Measurements from ENCODE around the gene MARK3.

Gene MARK3

GRCh38 chr14:103548463-103549351 lies 163.5 kb downstream of the MARK3 start:
- H3K9me3 ChIP-seq (ENCODE audit: control insufficient read depth, low read length) = no peaks in the 10 kb centered on the region
- H3K36me3 ChIP-seq (ENCODE audit: control insufficient read depth, insufficient read depth, low read length) = no peaks in the 10 kb centered on the region
- H3K27me3 ChIP-seq (ENCODE audit: control insufficient read depth, insufficient read depth, low read length, poor library complexity, severe bottlenecking) = no peaks in the 10 kb centered on the region
- no peak overlapping the region for H3K27ac ChIP-seq (ENCODE audit: insufficient read depth, low read depth, low read length, poor library complexity, severe bottlenecking)
- WGBS, 2 experiments = 94 to 95% methylated on average over 27 of the region's 27 CpGs
- H3K4me3 ChIP-seq (ENCODE audit: insufficient read depth, low read depth, low read length) = no peak overlapping the region
- peaks cover 28% of the 10 kb centered on the region for H3K4me1 ChIP-seq (ENCODE audit: control insufficient read depth, insufficient read depth, low read length)

GRCh38 chr14:103549361-103550311 lies 164.4 kb downstream of the MARK3 start:
- Histone ChIP-seq H3K4me3 (ENCODE audit: insufficient read depth, low read depth, low read length) (no peak overlapping the region), H3K9me3 (ENCODE audit: control insufficient read depth, low read length) (no peaks in the 10 kb centered on the region), H3K36me3 (ENCODE audit: control insufficient read depth, insufficient read depth, low read length) (no peaks in the 10 kb centered on the region), H3K27ac (ENCODE audit: insufficient read depth, low read depth, low read length, poor library complexity, severe bottlenecking) (no peak overlapping the region), H3K4me1 (ENCODE audit: control insufficient read depth, insufficient read depth, low read length) (peaks cover 19% of the 10 kb centered on the region), H3K27me3 (ENCODE audit: control insufficient read depth, insufficient read depth, low read length, poor library complexity, severe bottlenecking) (no peaks in the 10 kb centered on the region)
- WGBS, 2 experiments = 91 to 92% methylated on average over 30 of the region's 30 CpGs

- 90% methylated on average over 22 of the region's 22 CpGs for WGBS, 2 experiments
- no peak overlapping the region for H3K27ac ChIP-seq (ENCODE audit: insufficient read depth, low read depth, low read length, poor library complexity, severe bottlenecking)
- no peak overlapping the region for H3K4me3 ChIP-seq (ENCODE audit: insufficient read depth, low read depth, low read length)
- no peaks in the 10 kb centered on the region for H3K27me3 ChIP-seq (ENCODE audit: control insufficient read depth, insufficient read depth, low read length, poor library complexity, severe bottlenecking)
- no peaks in the 10 kb centered on the region for H3K9me3 ChIP-seq (ENCODE audit: control insufficient read depth, low read length)
- no peaks in the 10 kb centered on the region for H3K36me3 ChIP-seq (ENCODE audit: control insufficient read depth, insufficient read depth, low read length)
- peaks cover 16% of the 10 kb centered on the region for H3K4me1 ChIP-seq (ENCODE audit: control insufficient read depth, insufficient read depth, low read length)
These were observed 165.5 kb downstream of the MARK3 start for GRCh38 chr14:103550451-103551337.

GRCh38 chr14:103551338-103551762 lies 166.1 kb downstream of the MARK3 start:
- Histone ChIP-seq H3K4me3 (ENCODE audit: insufficient read depth, low read depth, low read length) (no peak overlapping the region), H3K27me3 (ENCODE audit: control insufficient read depth, insufficient read depth, low read length, poor library complexity, severe bottlenecking) (no peaks in the 10 kb centered on the region), H3K27ac (ENCODE audit: insufficient read depth, low read depth, low read length, poor library complexity, severe bottlenecking) (no peak overlapping the region), H3K4me1 (ENCODE audit: control insufficient read depth, insufficient read depth, low read length) (peaks cover 10% of the 10 kb centered on the region), H3K9me3 (ENCODE audit: control insufficient read depth, low read length) (no peaks in the 10 kb centered on the region), H3K36me3 (ENCODE audit: control insufficient read depth, insufficient read depth, low read length) (no peaks in the 10 kb centered on the region)
- 91 to 92% methylated on average over 17 of the region's 17 CpGs for WGBS, 2 experiments

- H3K9me3 ChIP-seq (ENCODE audit: control insufficient read depth, low read length) = no peaks in the 10 kb centered on the region
- H3K36me3 ChIP-seq (ENCODE audit: control insufficient read depth, insufficient read depth, low read length) = no peaks in the 10 kb centered on the region
- no peak overlapping the region for H3K27ac ChIP-seq (ENCODE audit: insufficient read depth, low read depth, low read length, poor library complexity, severe bottlenecking)
- peaks cover 10% of the 10 kb centered on the region for H3K4me1 ChIP-seq (ENCODE audit: control insufficient read depth, insufficient read depth, low read length)
- H3K4me3 ChIP-seq (ENCODE audit: insufficient read depth, low read depth, low read length) = no peak overlapping the region
- no peaks in the 10 kb centered on the region for H3K27me3 ChIP-seq (ENCODE audit: control insufficient read depth, insufficient read depth, low read length, poor library complexity, severe bottlenecking)
- WGBS, 2 experiments = 94 to 95% methylated on average over 18 of the region's 18 CpGs
These were observed 167.0 kb downstream of the MARK3 start for GRCh38 chr14:103552011-103552845.

GRCh38 chr14:103552846-103553210 lies 167.6 kb downstream of the MARK3 start:
- Histone ChIP-seq H3K27me3 (ENCODE audit: control insufficient read depth, insufficient read depth, low read length, poor library complexity, severe bottlenecking) (no peaks in the 10 kb centered on the region), H3K27ac (ENCODE audit: insufficient read depth, low read depth, low read length, poor library complexity, severe bottlenecking) (no peak overlapping the region), H3K36me3 (ENCODE audit: control insufficient read depth, insufficient read depth, low read length) (no peaks in the 10 kb centered on the region), H3K4me1 (ENCODE audit: control insufficient read depth, insufficient read depth, low read length) (peaks cover 10% of the 10 kb centered on the region), H3K4me3 (ENCODE audit: insufficient read depth, low read depth, low read length) (no peak overlapping the region), H3K9me3 (ENCODE audit: control insufficient read depth, low read length) (no peaks in the 10 kb centered on the region)
- WGBS, 2 experiments = 90 to 97% methylated on average over 11 of the region's 11 CpGs
